WTC11 (cell line): ENCODE data around the gene FAF1. TPM values are rescaled to one million over a fixed set of nuclear protein-coding genes. Genes with fewer than 3 reads are reported as not detected.

Experiments used
- ATAC-seq: fragments of 200-7000 bp; cut with Tn5 transposase; 2 replicates; pipeline ENCODE4 v1.10.0; 2021; ENCODE audit warnings: mild to moderate bottlenecking, moderate library complexity
- CTCF ChIA-PET: fragments of 300-600 bp; sonication (Branson Sonifier 250); formaldehyde crosslinking; loops from one replicate; lab custom pipeline; 2021; ENCODE audit warnings: antibody characterized with exemption; lab: Charles Lee
- POLR2A ChIA-PET: fragments of 350-600 bp; sonication (Branson Sonifier 250); formaldehyde crosslinking; loops from one replicate; lab custom pipeline; 2021; ENCODE audit warnings: antibody characterized with exemption; lab: Charles Lee
- DNase-seq: peaks from one replicate; pipeline ENCODE4 v3.0.0; 2021; ENCODE audit warnings: low spot score
- H3K27ac Mint-ChIP-seq: 2 replicates; pipeline ENCODE4 v1.8.0; 2021; ENCODE audit warnings: mixed read lengths
- H3K27me3 Mint-ChIP-seq: 2 replicates; pipeline ENCODE4 v1.8.0; 2021; ENCODE audit warnings: low read depth, mild to moderate bottlenecking, moderate library complexity, mixed read lengths
- H3K36me3 Mint-ChIP-seq: 2 replicates; pipeline ENCODE4 v1.8.0; 2021; ENCODE audit warnings: mixed read lengths
- H3K4me1 Mint-ChIP-seq: 2 replicates; pipeline ENCODE4 v1.8.0; 2022; ENCODE audit warnings: mixed read lengths
- H3K4me3 Mint-ChIP-seq: 2 replicates; pipeline ENCODE4 v1.8.0; 2021; ENCODE audit warnings: mild to moderate bottlenecking, moderate library complexity, mixed read lengths
- H3K9me3 Mint-ChIP-seq: 2 replicates; pipeline ENCODE4 v1.8.0; 2021; ENCODE audit warnings: mixed read lengths
- ARID4B ChIP-seq: sonication (generic); formaldehyde crosslinking; IDR thresholded peaks from 2 replicates; pipeline ENCODE4 v1.8.0; 2023; ENCODE audit warnings: missing genetic modification reagents, mild to moderate bottlenecking, borderline replicate concordance
- E2F4 ChIP-seq: sonication (generic); formaldehyde crosslinking; IDR thresholded peaks from 2 replicates; pipeline ENCODE4 v1.8.1; 2022; ENCODE audit warnings: low read depth, mild to moderate bottlenecking, moderate library complexity, missing genetic modification reagents, borderline replicate concordance
- ELF4 ChIP-seq: sonication (generic); formaldehyde crosslinking; IDR thresholded peaks from 2 replicates; pipeline ENCODE4 v1.8.1; 2022; ENCODE audit warnings: low read depth, mild to moderate bottlenecking, moderate library complexity, missing genetic modification reagents
- EMX1 ChIP-seq: fragments of 250-450 bp; sonication (Bioruptor Pico); IDR thresholded peaks from 2 replicates; pipeline ENCODE4 v1.8.0; 2021; ENCODE audit warnings: mild to moderate bottlenecking
- ETV6 ChIP-seq: sonication (generic); formaldehyde crosslinking; IDR thresholded peaks from 2 replicates; pipeline ENCODE4 v1.8.1; 2022; ENCODE audit warnings: mild to moderate bottlenecking, missing genetic modification reagents
- FOXP1 ChIP-seq: sonication (generic); formaldehyde crosslinking; IDR thresholded peaks from 2 replicates; pipeline ENCODE4 v1.8.0; 2022; ENCODE audit warnings: missing genetic modification reagents, mild to moderate bottlenecking, moderate library complexity, borderline replicate concordance
- GABPB1 ChIP-seq: sonication (generic); formaldehyde crosslinking; IDR thresholded peaks from 2 replicates; pipeline ENCODE4 v1.8.1; 2023; ENCODE audit warnings: mild to moderate bottlenecking, missing genetic modification reagents
- HMGA2 ChIP-seq: fragments of 250-450 bp; sonication (Bioruptor Pico); IDR thresholded peaks from 2 replicates; pipeline ENCODE4 v1.4.0; 2021; ENCODE audit warnings: mild to moderate bottlenecking, moderate library complexity
- MAX ChIP-seq: sonication (generic); formaldehyde crosslinking; IDR thresholded peaks from 2 replicates; pipeline ENCODE4 v1.8.0; 2022; ENCODE audit warnings: mild to moderate bottlenecking, missing genetic modification reagents
- NFE2L1 ChIP-seq: sonication (generic); formaldehyde crosslinking; IDR thresholded peaks from 2 replicates; pipeline ENCODE4 v1.8.1; 2023; ENCODE audit warnings: missing genetic modification reagents
- NFYB ChIP-seq: sonication (generic); formaldehyde crosslinking; conservative IDR thresholded peaks from 2 replicates; pipeline ENCODE4 v1.8.0; 2022; ENCODE audit warnings: low read depth, missing genetic modification reagents
- NR2C2 ChIP-seq: sonication (generic); formaldehyde crosslinking; IDR thresholded peaks from 2 replicates; pipeline ENCODE4 v1.8.0; 2022; ENCODE audit warnings: mild to moderate bottlenecking, missing genetic modification reagents
- NR3C1 ChIP-seq: sonication (generic); formaldehyde crosslinking; conservative IDR thresholded peaks from 2 replicates; pipeline ENCODE4 v1.8.1; 2023; ENCODE audit warnings: low read depth, mild to moderate bottlenecking, missing genetic modification reagents
- PRRX2 ChIP-seq: fragments of 250-450 bp; sonication (Bioruptor Pico); IDR thresholded peaks from 2 replicates; pipeline ENCODE4 v1.8.0; 2021; ENCODE audit warnings: mild to moderate bottlenecking
- USF2 ChIP-seq: sonication (generic); formaldehyde crosslinking; IDR thresholded peaks from 2 replicates; pipeline ENCODE4 v1.8.1; 2023; ENCODE audit warnings: mild to moderate bottlenecking, missing genetic modification reagents, moderate library complexity
- ZBTB21 ChIP-seq: sonication (generic); formaldehyde crosslinking; IDR thresholded peaks from 2 replicates; pipeline ENCODE4 v1.8.1; 2023; ENCODE audit warnings: mild to moderate bottlenecking, missing genetic modification reagents, borderline replicate concordance
- ZNF219 ChIP-seq: sonication (generic); formaldehyde crosslinking; IDR thresholded peaks from 2 replicates; pipeline ENCODE4 v1.8.0; 2023; ENCODE audit warnings: missing genetic modification reagents, mild to moderate bottlenecking, borderline replicate concordance
- ZNF317 ChIP-seq: sonication (generic); formaldehyde crosslinking; IDR thresholded peaks from 2 replicates; pipeline ENCODE4 v1.8.1; 2023; ENCODE audit warnings: low read depth, mild to moderate bottlenecking, moderate library complexity, missing genetic modification reagents, borderline replicate concordance
- ZNF416 ChIP-seq: fragments of 250-450 bp; sonication (Bioruptor Pico); IDR thresholded peaks from 2 replicates; pipeline ENCODE4 v1.9.0; 2021; ENCODE audit warnings: mild to moderate bottlenecking, inconsistent platforms
- ZNF423 ChIP-seq: fragments of 250-450 bp; sonication (Bioruptor Pico); IDR thresholded peaks from 2 replicates; pipeline ENCODE4 v2.1.2; 2022; ENCODE audit warnings: mild to moderate bottlenecking, moderate library complexity
- ZNF425 ChIP-seq: fragments of 250-450 bp; sonication (Bioruptor Pico); conservative IDR thresholded peaks from 2 replicates; pipeline ENCODE4 v1.9.0; 2021; ENCODE audit warnings: mild to moderate bottlenecking
- ZSCAN18 ChIP-seq: fragments of 250-450 bp; sonication (Bioruptor Pico); IDR thresholded peaks from 2 replicates; pipeline ENCODE4 v2.1.2; 2022; ENCODE audit warnings: mild to moderate bottlenecking, moderate library complexity
- total RNA-seq: library from RNA; stranded (reverse); gene quantifications from 3 replicates; pipeline ENCODE4 v1.2.3, GENCODE V29; 2021

FAF1 gene
- total RNA-seq, 1 experiment from 2014 or later: 53.5 TPM

- TF ChIP-seq HMGA2 (CRISPR knock-in tag) (no peak), USF2 (no peak)
Measured at GRCh38 chr1:50982611-50983010, 22.5 kb upstream of the FAF1 start (continued).

- DNase-seq (no peak), ATAC-seq (no peak)
- ChIA-PET CTCF (no interaction called here), POLR2A (no interaction called here)
- Mint-ChIP-seq H3K27me3 (peaks cover 87% of the 10 kb centered on the region), H3K27ac (no peak overlapping the region), H3K9me3 (no peaks in the 10 kb centered on the region), H3K36me3 (no peaks in the 10 kb centered on the region), H3K4me3 (no peak overlapping the region), H3K4me1 (peaks cover 12% of the 10 kb centered on the region)
- TF ChIP-seq NFYB (CRISPR knock-in tag) (no peak), ZNF423 (CRISPR knock-in tag) (no peak), FOXP1 (CRISPR knock-in tag) (no peak), MAX (CRISPR knock-in tag) (no peak)
Measured at GRCh38 chr1:50981741-50982140, 21.7 kb upstream of the FAF1 start.

GRCh38 chr1:50980505-50980904, 20.4 kb upstream of the FAF1 start:
- H3K4me1 Mint-ChIP-seq: peaks cover 20% of the 10 kb centered on the region
- ATAC-seq (no peak), DNase-seq (no peak)
- no peak overlapping the region for H3K27ac Mint-ChIP-seq
- POLR2A ChIA-PET: no interaction called here
- no peaks in the 10 kb centered on the region for H3K36me3 Mint-ChIP-seq
- H3K4me3 Mint-ChIP-seq: no peak overlapping the region
- TF ChIP-seq ZNF317 (CRISPR knock-in tag) (no peak), NR3C1 (no peak), EMX1 (CRISPR knock-in tag) (no peak), NR2C2 (no peak), ZNF219 (CRISPR knock-in tag) (no peak), ARID4B (CRISPR knock-in tag) (no peak), NFE2L1 (CRISPR knock-in tag) (no peak), E2F4 (CRISPR knock-in tag) (no peak), ZNF425 (CRISPR knock-in tag) (no peak), ZNF423 (CRISPR knock-in tag) (no peak), ETV6 (CRISPR knock-in tag) (no peak), NFYB (CRISPR knock-in tag) (no peak), ZBTB21 (CRISPR knock-in tag) (no peak), PRRX2 (CRISPR knock-in tag) (no peak), ELF4 (CRISPR knock-in tag) (no peak), ZSCAN18 (CRISPR knock-in tag) (no peak), GABPB1 (CRISPR knock-in tag) (no peak), ZNF416 (CRISPR knock-in tag) (no peak)
- H3K9me3 Mint-ChIP-seq: no peaks in the 10 kb centered on the region
- CTCF ChIA-PET: no interaction called here
- H3K27me3 Mint-ChIP-seq: peaks cover 91% of the 10 kb centered on the region
